Measurements from ENCODE around the gene DCST2.
"Not testable (repeated sequence)": the region's sequence is repeated elsewhere in the genome, so short reads cannot be mapped to it uniquely, and the experiment has no call there.

Gene DCST2

DNA sequence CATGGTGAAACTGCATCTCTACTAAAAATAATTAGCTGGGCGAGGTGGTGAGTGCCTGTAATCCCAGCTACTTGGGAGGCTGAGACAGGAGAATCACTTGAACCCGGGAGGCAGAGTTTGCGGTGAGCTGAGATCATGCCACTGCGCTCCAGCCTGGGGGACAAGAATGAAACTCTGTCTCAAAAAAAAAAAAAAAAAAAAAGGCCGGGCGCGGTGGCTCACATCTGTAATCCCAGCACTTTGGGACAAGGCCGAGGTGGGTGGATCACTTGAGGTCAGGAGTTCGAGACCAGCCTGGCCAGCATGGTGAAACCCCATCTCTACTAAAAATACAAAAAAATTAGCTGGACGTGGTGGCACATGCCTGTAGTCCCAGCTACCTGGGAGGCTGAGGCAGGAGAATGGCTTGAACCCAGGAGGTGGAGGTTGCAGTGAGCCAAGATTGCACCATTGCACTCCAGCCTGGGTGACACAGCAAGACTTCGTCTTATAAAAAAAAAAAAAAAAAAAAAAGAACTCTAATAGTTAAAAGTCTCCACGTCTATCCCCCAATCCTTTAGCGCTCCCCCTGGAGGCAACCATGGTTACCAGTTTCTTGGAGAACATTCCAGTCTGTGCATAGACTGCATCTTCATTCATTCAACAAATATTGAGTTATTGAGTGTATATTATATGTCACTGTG lies 38.1 kb downstream of the DCST2 start:
- DNase-seq: not testable (repeated sequence)

- no peak for DNase-seq
Measured at GRCh38 chr1:154994591-154994990, 39.0 kb downstream of the DCST2 start.

- no peak for DNase-seq
Measured at GRCh38 chr1:154994269-154994587, 39.4 kb downstream of the DCST2 start.

DNA sequence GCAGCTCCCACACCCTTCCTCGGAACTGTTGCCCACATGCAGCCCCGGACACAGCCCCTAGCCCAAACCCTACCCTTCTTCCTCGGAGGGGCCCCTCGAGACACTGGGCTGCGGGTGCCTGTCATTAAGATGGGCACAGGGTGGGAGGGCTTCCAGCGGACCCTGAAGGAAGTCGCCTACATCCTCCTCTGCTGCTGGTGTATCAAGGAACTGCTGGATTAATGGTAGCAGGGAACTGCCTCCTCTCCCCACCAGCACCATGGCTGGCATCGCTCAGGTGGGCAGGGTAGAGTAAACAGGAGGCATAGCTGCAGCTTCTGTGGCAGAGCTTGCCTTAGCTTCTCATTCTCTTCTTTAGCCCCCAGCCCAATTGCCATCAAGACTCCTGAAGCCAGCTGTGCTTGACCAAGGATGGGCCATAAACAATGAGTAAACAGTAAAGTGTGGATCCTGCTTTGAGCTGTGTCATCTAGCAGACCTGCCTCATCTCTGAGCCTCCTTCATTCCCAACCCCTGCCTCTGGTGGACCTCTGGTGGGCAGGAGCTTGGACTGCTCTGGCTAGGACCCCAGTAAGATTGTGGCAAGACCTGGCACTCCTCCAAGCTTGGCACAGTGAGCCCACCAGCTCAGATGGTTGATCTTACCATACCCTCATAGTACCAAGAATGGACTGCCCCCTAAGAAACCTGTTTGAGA lies 39.9 kb downstream of the DCST2 start, which contains the start of gene LENEP:
TSS of gene LENEP (plus strand) at position 15 of the 697 bp plus-strand sequence. CDS start at position 37, 22 bp downstream.
- no peak for DNase-seq

DNA sequence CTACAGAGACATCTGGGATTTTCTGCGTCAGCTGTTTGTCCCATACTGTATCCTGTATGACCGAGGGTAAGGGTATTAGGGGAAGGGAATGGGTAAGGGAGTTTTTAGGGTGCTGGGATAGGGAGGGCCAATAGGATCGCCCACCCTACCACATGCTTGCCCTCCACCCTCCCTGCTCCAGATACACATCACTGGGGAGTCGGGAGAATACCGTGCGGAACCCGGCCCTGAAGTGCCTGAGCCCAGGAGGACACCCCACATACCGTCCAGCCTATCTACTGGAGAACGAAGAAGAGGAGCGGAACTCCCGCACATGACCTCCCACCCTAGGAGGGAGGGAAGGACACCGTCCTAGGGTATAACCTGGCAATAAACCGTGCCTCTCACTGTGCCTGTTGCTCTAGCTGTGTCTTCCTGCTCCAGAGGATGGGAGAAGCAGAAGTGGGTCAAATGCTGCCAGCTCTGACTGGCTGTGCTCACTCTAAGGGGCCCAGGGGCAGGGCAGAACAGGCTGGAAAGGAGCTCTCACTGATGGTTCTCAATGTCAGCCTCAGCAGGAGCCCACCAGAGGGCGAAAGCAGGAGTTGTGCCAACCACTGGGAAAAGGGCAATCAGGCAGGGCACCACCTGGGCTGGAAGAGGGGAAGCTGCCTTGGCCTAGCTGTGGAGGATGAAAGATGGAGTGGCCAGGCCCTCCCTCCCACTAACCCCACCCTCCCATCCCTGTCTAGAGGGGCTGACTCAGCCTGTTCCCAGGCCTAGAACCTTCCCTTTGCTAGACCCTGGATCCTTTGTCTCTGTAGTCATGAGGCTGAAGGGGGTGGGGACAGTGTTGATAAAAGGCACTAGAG lies 40.6 kb downstream of the DCST2 start:
- DNase-seq: no peak

DNA sequence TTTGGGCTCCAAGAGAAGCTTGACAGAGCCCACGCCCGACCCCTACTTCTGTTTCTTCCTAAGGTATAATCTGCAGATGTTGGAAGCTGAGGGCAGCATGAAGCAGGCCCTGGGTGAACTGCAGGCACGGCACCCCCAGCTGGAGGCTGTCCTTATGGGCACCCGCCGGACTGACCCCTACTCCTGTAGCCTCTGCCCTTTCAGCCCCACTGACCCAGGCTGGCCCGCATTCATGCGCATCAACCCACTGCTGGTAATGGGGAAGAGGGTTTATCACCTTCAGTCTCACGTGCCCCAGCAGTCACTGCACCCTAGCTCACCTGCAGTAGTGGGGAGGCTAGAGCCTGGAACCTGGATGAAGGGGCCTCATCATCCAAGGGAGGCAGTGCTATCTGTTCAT lies 43.3 kb downstream of the DCST2 start:
- no peak for DNase-seq

GRCh38 chr1:154989195-154989860 lies 44.3 kb downstream of the DCST2 start:
- DNase-seq: no peak

- DNase-seq: no peak
Measured at GRCh38 chr1:154988058-154988954, 45.3 kb downstream of the DCST2 start.

GRCh38 chr1:154987326-154987725 lies 46.3 kb downstream of the DCST2 start:
- DNase-seq: no peak

- not testable (repeated sequence) for DNase-seq
Measured at GRCh38 chr1:154986736-154987135, 46.8 kb downstream of the DCST2 start.

DNA sequence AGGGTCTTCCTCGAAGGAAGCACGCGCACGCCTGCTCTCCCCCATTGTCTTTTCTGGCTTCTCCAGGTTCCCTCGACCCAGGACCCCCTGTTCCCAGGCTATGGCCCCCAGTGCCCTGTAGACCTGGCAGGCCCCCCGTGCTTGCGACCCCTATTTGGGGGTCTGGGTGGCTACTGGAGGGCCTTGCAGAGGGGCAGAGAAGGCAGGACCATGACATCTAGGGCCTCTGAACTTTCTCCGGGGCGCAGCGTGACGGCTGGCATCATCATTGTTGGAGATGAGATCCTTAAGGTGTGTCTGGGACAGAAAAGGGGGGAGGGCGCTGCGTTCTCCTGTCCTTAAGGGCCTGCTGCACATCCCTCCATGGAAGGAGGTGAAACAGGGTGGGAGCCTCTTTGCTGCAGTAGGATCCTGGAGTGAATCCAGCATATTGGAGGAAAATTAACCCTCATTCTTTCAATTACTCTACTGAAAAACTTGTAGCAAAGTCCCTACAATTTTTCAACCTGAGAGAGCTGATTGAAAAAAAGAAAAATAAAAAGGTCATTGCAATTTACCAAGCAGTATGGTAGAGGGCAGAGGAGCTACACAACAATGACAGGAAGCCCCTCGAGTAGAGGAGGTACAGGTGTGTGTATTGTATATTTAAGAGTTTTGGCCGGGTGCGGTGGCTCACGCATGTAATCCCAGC lies 49.7 kb downstream of the DCST2 start:
- DNase-seq: peak; percentile 17

- peak; percentile 99 for DNase-seq
Measured at GRCh38 chr1:154982897-154983648, 50.5 kb downstream of the DCST2 start, which contains the start of gene FLAD1. Gene FLAD1, plus strand, starts transcription at chr1:154983344. Its CDS starts 351 bp downstream, at chr1:154983695.

DNA sequence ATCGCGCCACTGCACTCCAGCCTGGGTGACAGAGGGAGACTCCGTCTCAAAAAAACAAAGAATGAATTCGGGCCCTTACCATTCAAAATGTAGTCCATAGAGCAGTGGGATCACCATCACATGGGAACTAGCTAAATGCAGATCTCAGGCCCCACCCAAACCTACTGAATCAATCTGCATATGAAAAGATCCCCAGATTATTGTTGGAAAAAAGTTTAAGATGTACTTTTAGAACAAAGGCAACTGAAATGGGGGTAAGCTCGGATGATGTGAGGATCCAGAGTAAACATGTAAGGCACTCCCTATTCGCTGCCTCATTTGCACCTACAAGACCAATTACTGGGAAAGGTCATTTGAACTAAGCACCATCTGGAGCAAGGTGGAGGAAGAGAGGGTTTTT lies 51.2 kb downstream of the DCST2 start:
- no peak for DNase-seq

DNA sequence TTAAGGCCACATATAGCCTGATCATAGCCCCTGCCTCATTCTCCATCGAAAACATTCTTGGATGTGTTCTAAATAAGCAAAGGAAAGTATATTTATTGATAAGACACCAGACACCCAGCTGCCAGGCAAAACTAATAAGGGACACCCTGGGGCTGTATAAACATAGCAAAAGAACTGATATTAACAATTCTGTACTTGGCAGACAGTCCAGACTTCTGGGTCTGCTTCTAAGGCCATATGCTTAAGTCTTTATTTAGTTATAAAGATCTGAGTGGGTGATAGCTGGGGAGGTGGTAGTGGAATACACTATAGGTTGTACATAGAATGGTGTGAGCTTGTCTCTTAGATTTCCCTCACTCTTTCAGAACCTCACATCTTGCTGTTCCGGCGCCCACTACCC lies 55.2 kb downstream of the DCST2 start:
- DNase-seq: no peak

DNA sequence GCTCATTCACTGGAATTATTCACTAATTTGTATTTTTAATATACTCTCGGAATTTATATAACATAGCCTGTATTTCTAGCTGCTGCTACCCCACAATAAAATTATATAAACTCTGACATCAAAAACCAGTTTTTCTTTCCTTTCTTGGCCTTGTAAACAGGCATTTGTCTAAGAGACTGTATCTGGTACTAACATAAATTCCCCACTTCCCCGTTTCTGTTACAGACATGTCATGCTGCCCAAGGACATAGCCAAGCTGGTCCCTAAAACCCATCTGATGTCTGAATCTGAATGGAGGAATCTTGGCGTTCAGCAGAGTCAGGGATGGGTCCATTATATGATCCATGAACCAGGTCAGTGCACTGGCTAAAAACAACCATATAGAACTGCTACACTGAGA lies 55.8 kb downstream of the DCST2 start:
- DNase-seq: not testable (repeated sequence)

- peak; percentile 45 for DNase-seq
Measured at GRCh38 chr1:154975409-154976059, 58.0 kb downstream of the DCST2 start.

DNA sequence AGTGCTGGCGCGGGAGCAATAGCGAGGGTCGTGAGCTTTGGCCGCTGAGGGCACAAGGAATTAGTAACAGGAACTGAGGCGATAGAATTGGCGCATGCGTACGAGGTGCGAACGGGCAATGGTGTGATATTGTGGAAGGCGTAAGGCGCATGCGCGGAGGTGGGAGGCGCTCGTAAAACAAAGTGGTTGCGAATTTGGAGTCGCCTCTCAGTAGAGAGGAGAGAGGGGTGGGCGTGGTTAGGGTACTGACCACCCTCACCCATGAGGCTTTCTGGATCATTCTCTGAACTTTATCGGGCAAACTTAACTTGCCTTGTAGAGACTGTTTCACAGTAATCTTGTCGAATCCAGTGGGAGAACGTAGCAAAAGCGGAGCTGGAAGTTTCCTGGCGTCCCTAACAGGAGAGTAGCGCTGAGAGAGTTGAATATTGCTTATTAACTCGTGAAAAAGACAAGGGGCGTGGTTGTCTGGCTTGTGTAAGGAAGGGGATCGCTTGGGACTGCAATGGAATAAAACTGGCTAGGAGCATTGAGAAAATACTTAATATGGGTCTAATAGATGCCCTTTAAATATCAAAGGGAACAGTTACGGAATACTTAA lies 58.7 kb downstream of the DCST2 start:
- peak; percentile 93 for DNase-seq

GRCh38 chr1:154974102-154974807 lies 59.3 kb downstream of the DCST2 start, which contains the start of gene CKS1B:
Gene CKS1B, plus strand, starts transcription at chr1:154974681. Its CDS starts 65 bp downstream, at chr1:154974746.
- peak; percentile 100 for DNase-seq

Measured in NCI-H2029 (cell line).